ENCODE data around the gene PRKCB.
"Not testable (repeated sequence)": the region's sequence is repeated elsewhere in the genome, so short reads cannot be mapped to it uniquely, and the experiment has no call there.

Gene PRKCB

DNA sequence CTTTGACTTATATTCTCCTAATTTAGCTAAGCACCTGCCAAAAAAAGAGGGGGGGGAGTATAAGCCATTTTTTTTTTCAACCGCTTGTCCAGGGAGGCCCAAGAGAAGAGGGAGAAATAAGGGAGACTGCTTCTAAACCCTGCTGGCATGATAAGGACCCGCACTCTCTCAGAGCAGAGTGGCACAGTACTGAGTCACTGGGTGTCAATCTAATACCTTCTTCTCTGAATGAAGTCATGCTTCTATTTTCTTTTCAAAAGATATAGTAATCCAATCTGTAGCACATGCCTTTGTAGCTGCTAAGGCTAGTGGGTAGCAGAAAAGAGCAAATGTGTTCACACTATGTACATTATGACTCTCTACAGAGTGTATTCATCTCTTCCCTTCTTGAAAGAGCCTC is 385.4 kb downstream of the PRKCB start:
- H3K4me3 ChIP-seq (ENCODE audit: low read length) = no peak overlapping the region
- no peak for TF ChIP-seq ZNF274 (IDR thresholded peaks at IDR 0.05; ENCODE audit: low read depth, low read length)

- no peak overlapping the region for H3K4me3 ChIP-seq (ENCODE audit: low read length)
- TF ChIP-seq ZNF274 (IDR thresholded peaks at IDR 0.05; ENCODE audit: low read depth, low read length) = no peak
Measured at GRCh38 chr16:24228514-24228913, 392.7 kb downstream of the PRKCB start.

- no peak for TF ChIP-seq ZNF274 (IDR thresholded peaks at IDR 0.05; ENCODE audit: low read depth, low read length)
- no peak overlapping the region for H3K4me3 ChIP-seq (ENCODE audit: low read length)
Measured at GRCh38 chr16:24232936-24233335, 397.2 kb downstream of the PRKCB start.

DNA sequence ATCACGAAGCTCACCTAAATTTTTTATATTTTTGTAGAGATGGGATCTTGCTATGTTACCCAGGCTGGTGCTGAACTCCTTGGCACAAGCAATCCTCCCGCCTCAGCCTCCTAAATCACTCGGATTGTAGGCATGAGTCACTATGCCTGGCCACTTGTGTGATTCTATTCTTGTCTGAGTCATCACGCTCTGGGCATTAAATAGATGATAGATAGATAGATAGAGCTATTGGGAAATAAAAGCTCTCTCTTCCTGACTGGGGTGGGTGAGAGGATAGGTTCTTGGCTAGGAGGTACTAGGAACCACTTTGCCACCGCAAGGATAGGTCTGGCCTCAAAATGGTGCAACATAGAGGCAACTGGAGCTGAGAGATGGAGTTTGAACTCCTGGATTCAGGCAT is 399.0 kb downstream of the PRKCB start:
- H3K4me3 ChIP-seq (ENCODE audit: low read length) = no peak overlapping the region
- TF ChIP-seq ZNF274 (IDR thresholded peaks at IDR 0.05; ENCODE audit: low read depth, low read length) = no peak

DNA sequence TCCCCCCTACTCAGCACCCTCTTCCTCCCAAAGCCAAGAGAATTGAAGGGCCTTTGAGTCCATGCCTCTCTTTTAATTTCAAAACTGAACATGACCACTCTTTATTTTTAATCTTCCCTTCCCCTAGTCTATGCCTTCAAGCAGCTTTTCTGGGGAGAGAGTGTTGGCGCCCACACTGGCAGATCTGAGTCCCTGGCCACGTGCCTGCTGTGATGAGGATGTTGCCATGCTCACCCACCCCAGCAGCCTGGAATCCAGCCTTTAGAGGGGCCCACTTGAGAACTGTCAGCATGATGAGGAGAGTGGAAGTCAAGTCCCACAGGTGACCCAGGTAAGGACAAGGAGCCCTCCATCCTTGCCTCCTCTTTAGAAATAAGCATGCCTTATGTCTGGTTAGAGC is 400.0 kb downstream of the PRKCB start:
- TF ChIP-seq ZNF274 (IDR thresholded peaks at IDR 0.05; ENCODE audit: low read depth, low read length) = no peak

GRCh38 chr16:24238846-24239245 is 403.1 kb downstream of the PRKCB start:
- not testable (repeated sequence) for H3K4me3 ChIP-seq (ENCODE audit: low read length)

More for the DNA sequence above, 400.0 kb downstream of the PRKCB start:
- no peak overlapping the region for H3K4me3 ChIP-seq (ENCODE audit: low read length)

- no peak for TF ChIP-seq ZNF274 (IDR thresholded peaks at IDR 0.05; ENCODE audit: low read depth, low read length)
- H3K4me3 ChIP-seq (ENCODE audit: low read length) = no peak overlapping the region
Measured at GRCh38 chr16:24246911-24247607, 411.3 kb downstream of the PRKCB start.

DNA sequence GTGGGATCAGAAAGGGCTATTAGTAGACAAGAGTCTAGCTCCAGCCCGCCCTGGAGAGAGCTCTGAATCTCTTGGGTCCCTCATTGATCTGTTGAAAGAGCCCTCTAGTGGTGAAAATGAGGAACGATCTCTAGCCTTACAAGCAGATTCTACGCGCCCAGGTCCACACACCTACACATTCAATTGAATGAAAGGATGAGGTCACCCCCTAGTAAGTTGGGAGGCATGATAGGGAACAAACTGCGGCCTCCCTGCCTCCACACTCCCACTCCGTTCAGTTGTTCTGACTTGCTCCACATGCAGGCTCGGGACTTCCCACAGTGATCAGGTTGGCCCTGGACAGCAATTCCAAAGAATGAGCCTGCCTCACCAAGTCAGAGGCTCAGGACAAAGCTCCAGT is 417.4 kb downstream of the PRKCB start:
- no peak overlapping the region for H3K4me3 ChIP-seq (ENCODE audit: low read length)
- TF ChIP-seq ZNF274 (IDR thresholded peaks at IDR 0.05; ENCODE audit: low read depth, low read length) = no peak

DNA sequence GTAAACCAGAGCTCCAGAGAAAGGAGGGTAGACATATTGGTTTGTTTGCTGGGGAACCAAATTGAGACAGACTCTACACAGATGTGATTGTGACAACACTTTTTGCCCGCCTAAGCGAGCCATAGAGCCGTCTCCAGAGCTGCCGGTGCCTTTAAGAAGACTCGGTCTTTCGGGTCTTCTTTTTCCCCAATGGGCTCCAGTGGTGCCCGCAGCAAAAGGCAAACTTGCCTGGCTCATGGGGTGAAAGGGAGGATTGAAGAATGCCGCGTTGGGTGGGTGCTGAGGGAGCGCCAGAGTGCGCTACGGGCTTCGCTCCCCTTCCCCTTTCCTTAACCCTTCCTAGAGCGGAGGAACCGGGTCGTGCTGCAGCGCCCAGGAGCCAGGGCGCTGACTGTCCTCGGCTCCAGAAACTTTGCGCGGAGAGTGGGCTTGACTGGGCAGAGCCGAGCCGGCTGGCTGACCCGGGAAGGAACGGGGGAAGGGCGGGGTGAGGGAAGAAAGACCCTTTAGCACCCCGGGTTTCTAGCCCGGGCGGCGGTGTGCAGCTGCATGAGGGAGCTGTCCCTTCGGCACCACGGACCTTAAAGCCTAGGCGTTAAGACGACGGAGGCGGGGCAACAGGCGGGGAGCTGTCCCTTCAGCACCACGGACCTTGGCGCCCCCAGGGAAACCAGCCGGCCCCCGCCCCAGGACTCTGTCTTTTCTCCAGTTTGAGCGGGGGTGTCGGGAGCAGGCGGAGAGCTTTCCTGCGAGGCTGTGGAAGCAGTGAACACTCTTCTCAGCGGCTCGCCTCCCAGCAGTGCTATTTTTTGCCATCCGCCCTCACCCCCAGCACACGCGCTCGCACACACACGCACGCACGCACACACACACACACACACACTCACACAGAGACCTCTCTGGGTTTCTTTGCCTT is 419.9 kb downstream of the PRKCB start, which contains the start of gene CACNG3:
TSS of gene CACNG3 (plus strand) at position 880 of the 916 bp plus-strand sequence. CDS start 420 bp downstream, outside the sequence.
- no peak for TF ChIP-seq ZNF274 (IDR thresholded peaks at IDR 0.05; ENCODE audit: low read depth, low read length)
- no peak within 1 kb of the TSS for H3K4me3 ChIP-seq (ENCODE audit: low read length)

DNA sequence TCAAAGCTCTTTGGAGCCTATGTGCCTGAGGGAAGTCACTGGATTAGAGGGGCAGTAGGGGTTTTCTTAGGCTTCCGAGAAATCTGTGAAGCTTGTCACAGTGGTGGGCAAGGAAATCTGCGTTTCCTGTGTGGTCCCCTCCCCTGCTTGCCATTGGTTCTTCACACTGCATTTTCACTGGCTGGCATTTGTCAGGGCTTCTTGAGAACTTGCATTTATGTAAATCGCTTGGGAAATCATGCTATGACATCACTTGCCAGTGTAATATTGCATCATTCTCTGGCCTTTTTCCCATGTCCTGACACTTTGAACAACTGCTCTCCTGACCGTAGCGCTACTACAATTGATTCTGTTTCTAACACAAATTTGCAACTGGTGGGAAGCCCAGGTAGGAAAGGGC is 422.2 kb downstream of the PRKCB start:
- no peak for TF ChIP-seq ZNF274 (IDR thresholded peaks at IDR 0.05; ENCODE audit: low read depth, low read length)
- no peak overlapping the region for H3K4me3 ChIP-seq (ENCODE audit: low read length)

DNA sequence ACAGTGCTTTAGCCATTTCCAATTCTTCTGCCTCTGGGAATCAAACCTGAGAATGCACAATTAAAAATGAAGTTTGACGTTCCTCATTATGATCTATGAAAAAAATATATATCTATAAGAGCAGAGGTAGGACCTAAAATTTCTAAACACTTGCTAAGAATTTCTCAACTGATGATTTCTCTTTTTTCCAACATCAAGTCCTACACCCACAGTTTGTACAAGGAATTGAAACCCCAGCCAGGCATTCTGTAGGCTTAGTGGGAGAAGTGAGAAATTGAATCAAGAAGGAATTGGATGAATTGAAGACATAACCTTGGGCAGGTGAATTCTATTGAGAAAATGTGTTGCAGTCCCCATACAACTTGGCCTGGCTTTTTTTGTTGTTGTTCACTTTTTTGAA is 423.0 kb downstream of the PRKCB start:
- no peak for TF ChIP-seq ZNF274 (IDR thresholded peaks at IDR 0.05; ENCODE audit: low read depth, low read length)
- H3K4me3 ChIP-seq (ENCODE audit: low read length) = no peak overlapping the region

- no peak for TF ChIP-seq ZNF274 (IDR thresholded peaks at IDR 0.05; ENCODE audit: low read depth, low read length)
- H3K4me3 ChIP-seq (ENCODE audit: low read length) = no peak overlapping the region
Measured at GRCh38 chr16:24262816-24263215, 427.0 kb downstream of the PRKCB start.

Data from GM08714 (cell line).